Measurements from ENCODE around the gene CNFN.
A peak's percentile ranks its signal among the peaks of the same experiment; 100 is the strongest.

Gene CNFN

GRCh38 chr19:42407816-42408175 is 17.7 kb upstream of the CNFN start:
- no peak for DNase-seq

- no peak for DNase-seq
Measured at GRCh38 chr19:42407085-42407815, 17.2 kb upstream of the CNFN start.

- DNase-seq, result no peak
Measured at GRCh38 chr19:42406111-42406510, 16.0 kb upstream of the CNFN start.

DNA sequence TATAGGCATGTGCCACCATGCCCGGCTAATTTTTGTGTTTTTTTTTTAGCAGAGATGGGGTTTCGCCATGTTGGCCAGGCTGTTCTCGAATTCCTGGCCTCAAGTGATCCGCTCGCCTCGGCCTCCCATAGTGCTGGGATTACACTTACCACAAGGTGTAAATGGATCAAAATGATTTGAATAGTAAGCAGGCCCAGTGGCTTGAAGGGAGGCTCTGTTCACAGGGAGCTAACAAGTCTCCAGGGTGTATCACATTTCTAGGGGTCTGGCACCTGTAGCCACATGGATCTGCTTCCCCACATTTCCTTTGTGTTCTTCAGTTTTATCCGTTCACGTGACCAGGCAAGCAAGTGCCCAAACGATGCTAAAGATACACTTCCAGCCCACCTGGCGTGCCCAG is 13.5 kb upstream of the CNFN start:
- DNase-seq, result no peak

GRCh38 chr19:42402376-42403116 is 12.4 kb upstream of the CNFN start:
- DNase-seq, result no peak

GRCh38 chr19:42401365-42402303 is 11.5 kb upstream of the CNFN start:
- DNase-seq, result peak; percentile 48

- no peak for DNase-seq
Measured at GRCh38 chr19:42400404-42400803, 10.3 kb upstream of the CNFN start.

DNA sequence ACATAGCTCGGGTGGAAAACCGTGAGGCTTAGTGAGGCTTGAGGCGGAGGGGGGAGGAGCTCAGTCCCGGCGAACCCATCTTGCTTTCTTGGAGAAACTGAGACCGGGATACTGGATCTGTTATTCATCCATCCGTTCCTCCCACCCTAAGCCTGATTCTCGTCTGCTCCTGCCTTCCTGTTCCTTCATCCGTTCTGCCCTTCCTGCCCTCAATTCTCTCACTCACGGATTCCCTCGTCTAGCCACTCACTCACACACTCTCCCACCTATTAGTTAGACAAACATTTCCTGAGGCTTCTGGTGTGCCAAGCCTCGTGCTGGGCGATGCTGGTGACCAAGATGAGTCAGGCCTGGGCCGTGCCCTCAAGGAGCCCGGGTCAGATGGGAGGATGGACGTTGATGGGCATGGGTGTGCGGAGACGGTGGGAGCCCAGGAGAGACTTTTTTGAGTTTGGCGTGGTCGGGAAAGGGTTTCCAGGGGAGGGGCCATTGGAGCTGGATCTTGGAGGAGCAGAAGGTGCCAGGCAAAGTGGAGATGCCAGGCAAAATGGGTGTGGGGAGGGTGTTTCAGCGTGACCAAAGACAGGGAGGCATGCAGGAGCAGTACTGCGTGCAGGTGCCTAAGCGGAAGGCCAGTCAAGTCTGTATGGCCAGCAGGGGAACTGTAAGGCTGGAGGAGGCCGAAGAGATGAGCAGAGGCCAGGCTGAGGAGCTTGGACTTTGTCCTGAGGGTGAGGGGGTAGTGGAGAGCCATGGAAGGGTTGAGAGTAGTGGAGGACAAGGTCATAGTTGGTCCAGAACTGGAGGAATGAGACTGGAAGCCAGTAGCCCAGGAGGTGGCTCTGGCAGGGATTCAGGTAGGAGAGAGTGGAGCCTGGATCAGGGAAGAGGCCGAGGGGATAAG is 7.4 kb upstream of the CNFN start:
- no peak for DNase-seq

DNA sequence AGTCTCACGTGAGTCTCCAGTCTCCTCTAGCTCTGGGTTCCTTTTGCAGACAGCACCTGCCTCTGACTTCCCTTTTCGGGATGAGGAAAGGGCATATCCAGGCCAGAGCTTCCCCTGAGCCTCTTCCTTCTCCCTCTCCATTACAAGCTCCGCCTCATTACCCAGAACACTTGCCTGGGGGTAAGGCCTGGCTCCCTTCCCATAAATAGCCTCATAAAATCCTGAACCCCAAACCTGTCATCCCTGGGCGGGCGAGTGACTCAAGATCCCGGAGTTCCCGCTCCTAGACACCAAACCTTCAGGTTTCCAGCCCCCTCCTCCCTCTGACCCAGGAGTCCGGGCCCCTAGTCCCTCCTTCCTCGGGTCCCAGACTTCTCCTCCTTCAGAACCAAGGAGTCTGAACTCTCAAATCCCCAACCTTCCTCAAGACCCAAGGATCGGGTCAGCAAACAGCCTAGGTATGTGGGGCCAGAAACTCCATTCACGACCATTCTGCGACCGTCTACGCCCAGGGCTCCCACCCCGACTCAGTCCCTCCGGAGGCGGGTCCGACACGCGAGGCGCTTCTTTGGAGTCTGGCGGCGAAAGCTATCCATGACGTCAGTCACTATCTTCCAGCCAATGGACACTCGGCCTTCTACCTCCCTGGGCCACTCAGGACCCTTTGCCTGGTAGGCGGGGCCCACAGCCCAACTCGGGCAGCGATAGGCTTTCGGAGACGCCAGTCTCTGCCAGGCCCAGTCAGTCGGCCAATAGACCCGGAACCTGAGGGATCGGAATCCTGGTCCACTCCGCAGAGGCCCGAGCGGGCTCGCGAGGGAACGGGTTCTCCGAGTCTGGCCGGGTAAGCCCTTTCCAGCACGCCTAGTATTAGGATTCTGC is 6.5 kb upstream of the CNFN start:
- DNase-seq, result peak; percentile 96

GRCh38 chr19:42394751-42395150 is 4.7 kb upstream of the CNFN start:
- DNase-seq, result no peak

GRCh38 chr19:42392165-42392564 is 2.1 kb upstream of the CNFN start:
- DNase-seq, result no peak

DNA sequence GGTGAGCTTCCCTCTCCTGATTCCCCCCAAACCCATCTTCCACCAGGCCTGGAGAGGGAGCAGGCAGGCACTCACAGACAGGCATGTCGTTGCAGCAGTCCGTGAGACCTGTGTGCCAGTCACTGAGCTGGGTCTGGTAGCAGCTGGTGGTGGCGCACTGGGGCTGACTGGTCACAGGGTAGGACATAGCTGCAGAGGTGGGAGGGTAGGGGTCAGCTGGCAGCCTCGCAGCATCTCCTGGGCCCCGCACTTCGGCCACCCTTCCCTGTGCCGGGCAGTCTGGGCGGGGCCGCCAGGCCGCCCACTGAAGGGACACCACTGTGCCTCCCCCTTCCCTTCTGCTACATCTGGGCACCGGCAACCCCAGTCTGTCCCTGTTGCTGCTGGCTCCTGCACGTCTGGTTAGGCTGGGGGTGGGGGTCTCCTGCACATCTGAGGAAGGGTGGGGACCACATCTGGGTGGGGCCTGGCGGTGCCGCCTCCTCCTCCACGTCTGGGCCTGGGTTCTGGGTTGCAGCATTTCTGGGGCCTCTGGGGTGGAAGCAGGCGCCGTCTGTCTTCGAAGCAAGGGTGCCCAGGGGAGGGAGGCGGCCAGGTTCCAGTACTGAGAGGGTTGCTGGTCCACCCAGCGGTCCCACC is 1.1 kb downstream of the CNFN start:
- no peak for DNase-seq

DNA sequence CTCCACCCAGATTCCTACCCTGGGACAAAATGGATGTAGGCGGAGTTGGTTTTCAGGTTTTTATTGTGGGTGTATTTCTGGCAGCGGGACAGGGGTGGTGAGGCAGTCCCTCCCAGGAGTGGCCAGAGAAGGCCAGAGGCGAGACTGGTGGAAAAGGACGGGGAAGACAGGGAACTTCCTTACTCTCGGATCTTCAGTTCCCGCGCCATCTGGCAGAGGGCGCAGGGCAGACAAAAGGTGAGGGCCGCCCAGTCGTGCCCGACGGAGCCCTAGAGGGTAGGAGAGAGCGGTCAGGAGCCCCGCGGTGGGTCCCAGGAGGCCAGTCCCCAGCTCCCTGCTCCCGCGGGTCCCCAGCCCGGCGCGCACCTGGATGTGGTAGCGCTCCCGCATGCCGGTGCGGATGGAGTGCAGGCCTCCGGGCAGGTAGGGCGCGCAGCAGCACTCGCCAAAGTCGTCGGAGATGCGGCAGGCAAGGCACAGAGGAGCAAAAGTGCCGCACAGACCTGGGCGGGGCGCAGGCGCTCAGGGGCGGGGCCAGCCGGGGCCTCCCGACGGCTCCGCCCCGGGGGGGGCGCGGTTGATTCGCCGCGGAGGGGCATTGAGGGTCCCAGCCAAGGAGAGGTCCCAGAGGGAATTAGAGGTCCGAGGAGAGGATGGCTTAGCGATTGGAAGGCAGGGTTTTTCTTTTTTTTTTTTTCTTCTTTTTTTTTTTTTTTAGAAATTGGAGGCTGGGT is 3.0 kb downstream of the CNFN start:
- DNase-seq, result peak; percentile 71

- DNase-seq, result no peak
Measured at GRCh38 chr19:42380155-42380554, 9.9 kb downstream of the CNFN start.

DNA sequence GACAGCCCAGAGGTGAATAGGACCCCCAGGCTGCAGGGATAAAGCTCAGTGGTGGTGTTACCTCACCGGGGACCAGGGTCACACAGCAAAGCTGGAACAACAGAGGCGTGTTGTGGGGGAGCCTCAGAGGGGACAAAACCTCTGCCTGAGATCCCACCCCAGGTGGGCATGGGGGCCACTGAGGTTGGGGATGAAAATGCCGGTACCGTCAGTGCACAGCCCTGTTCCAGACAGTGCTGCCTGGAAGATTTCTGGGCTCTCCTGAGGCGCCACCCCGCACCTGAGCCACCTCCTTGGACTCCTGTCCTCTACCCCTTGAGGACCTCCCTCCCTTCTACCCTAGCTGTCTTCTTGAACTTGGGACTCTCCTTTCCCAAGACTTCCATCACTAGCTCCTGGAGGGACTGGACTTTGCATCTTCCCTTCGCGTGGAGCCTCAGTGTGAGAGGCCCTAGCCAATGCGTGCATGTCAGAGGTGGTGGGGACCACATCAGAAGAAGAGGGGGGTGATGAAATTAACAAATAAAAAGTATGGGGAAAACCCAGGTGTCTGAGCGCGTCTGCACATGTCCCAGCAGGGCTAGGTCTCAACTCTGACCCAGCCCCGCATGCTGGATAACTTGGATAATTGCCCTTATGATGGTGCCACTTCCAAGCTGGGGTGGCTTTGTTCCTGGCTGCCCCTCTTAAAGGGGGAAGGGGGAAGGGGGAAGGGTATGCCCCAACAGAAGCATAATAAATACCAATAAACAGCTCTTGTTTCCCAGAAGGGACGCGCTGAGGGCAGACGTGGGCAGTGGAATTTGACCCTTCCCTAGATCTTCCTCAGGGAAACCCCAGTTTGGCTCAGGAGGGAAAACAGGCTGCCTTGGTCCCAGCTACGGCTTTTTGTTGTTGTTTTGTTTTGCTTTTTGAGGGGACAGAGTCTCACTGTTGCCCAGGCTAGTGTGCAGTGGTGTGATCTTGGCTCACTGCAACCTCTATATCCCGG is 11.6 kb downstream of the CNFN start:
- no peak for DNase-seq

DNA sequence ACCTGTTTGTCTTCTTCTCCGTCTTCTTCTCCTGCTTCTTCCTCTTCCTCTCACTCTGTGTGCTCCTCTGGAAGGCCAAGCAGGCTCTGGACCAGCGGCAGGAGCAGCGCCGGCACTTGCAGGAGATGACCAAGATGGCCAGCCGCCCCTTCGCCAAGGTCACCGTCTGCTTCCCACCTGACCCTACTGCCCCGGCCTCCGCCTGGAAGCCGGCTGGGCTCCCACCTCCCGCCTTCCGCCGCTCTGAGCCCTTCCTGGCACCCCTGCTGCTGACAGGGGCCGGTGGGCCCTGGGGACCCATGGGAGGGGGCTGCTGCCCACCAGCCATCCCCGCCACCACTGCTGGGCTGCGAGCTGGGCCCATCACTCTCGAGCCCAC is 13.9 kb downstream of the CNFN start:
- no peak for DNase-seq

DNA sequence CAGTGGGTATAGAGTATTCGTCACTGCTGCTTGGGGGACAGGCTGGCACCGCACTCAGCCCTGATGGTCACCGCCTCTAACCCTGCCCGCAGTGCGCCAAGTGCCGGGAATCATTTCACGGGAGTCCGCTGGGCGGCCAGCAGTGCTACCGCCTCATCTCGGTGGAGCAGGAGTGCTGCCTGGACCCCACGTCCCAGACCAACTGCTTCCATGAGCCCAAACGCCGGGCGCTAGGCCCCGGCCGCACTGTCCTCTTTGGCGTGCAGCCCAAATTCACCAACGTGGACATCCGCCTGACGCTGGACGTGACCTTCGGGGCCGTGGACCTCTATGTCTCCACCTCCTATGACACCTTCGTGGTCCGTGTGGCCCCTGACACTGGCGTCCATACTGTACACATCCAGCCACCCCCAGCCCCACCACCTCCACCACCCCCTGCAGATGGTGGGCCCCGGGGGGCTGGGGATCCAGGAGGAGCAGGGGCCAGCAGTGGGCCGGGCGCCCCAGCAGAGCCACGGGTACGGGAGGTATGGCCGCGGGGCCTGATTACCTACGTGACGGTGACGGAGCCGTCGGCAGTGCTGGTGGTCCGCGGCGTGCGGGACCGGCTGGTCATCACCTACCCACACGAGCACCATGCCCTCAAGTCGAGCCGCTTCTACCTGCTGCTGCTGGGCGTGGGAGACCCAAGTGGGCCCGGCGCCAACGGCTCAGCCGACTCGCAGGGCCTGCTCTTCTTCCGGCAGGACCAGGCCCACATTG is 14.5 kb downstream of the CNFN start:
- DNase-seq, result no peak

DNA sequence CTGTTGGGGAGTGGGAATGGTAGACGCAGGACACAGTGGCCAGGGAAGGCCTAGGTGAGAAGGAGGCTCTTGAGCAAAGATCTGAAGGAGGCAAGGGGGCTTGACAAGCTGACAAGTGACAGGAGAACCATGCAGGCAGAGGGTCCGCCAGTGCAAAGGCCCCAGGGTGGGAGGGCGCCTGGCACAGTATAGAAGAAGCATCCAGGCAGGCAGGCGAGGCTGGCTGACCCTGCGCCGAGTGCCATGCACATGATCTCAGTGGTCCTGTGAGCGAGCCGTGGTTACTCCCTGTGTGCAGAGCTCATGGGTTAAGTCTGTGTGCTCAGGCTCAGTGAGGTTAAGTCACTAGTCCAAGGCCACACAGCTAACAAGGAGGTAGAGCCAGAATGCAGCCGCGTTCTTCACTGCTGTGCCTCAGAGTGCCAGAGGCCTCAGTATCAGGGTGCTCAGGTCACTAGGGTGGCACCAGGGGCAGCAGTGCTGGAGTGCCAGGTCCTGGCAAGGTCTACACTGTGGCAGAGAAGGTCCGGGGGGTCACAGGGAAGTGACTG is 15.2 kb downstream of the CNFN start:
- no peak for DNase-seq
